Endothelial cell (in vitro differentiated cells): ENCODE results near the gene NRP2. TPM values are rescaled to one million over a fixed set of nuclear protein-coding genes. Genes with fewer than 3 reads are reported as not detected.
A peak's percentile ranks its signal among the peaks of the same experiment; 100 is the strongest.

Source experiments
- DNase-seq: peaks from one replicate; pipeline ENCODE4 v3.0.0; 2021; ENCODE audit warnings: low spot score
- H3K27ac Mint-ChIP-seq: one replicate; pipeline ENCODE4 v1.8.0; 2021; ENCODE audit warnings: mixed read lengths, inconsistent platforms; ENCODE audit not compliant: unreplicated experiment
- H3K27me3 Mint-ChIP-seq: one replicate; pipeline ENCODE4 v1.8.0; 2021; ENCODE audit warnings: mild to moderate bottlenecking, moderate library complexity, mixed read lengths, inconsistent platforms; ENCODE audit not compliant: unreplicated experiment
- H3K36me3 Mint-ChIP-seq: one replicate; pipeline ENCODE4 v1.8.0; 2021; ENCODE audit warnings: mild to moderate bottlenecking, low read depth, mixed read lengths, inconsistent platforms; ENCODE audit not compliant: unreplicated experiment
- H3K4me1 Mint-ChIP-seq: one replicate; pipeline ENCODE4 v1.8.0; 2021; ENCODE audit warnings: mild to moderate bottlenecking, mixed read lengths, inconsistent platforms; ENCODE audit not compliant: unreplicated experiment
- H3K4me3 Mint-ChIP-seq: one replicate; pipeline ENCODE4 v1.8.0; 2021; ENCODE audit warnings: mild to moderate bottlenecking, mixed read lengths, inconsistent platforms; ENCODE audit not compliant: unreplicated experiment
- H3K9me3 Mint-ChIP-seq: one replicate; pipeline ENCODE4 v1.8.0; 2021; ENCODE audit warnings: mixed read lengths, inconsistent platforms; ENCODE audit not compliant: unreplicated experiment
- total RNA-seq: library from RNA; stranded (reverse); fragmentation: NEBNext Ultra II Directional; extraction: Animal tissue kit (Norgen Biotek cat#: 25700); gene quantifications from one replicate; pipeline ENCODE4 v1.2.1, GENCODE V29; 2021; ENCODE audit not compliant: unreplicated experiment
- TF ChIP-seq, protein P1 (sequence below): fragments of 200-600 bp; sonication (generic); IDR thresholded peaks from one replicate; pipeline ENCODE4 v1.5.0; 2021; ENCODE audit warnings: antibody characterized with exemption; ENCODE audit not compliant: unreplicated experiment

The NRP2 gene
- total RNA-seq, 1 donor from 2014 or later, result 258 TPM

DNA sequence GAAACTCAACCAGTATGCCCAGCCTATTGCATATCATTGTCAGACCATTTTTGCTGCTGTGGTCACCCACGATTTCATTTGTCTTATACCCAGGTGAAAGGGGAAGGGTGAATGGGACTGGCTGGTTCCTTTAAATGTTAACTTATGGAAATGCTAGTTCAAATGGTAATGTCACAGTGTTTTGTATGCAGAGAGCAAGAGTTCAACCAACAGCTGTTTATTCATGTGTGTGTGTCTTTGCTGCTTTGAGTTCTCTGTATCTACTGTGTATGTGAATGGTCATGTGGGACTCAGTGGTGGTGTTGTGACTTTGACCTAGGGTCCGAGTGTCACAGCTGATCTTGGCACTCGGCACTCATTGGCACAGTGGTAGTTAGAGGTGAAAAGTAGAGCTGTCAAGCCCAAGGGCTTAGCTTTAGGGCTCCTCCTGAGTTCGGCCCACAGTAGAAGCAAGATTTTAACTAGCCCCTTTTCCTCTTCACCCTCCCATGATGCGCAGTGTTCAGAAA lies 114.6 kb downstream of the NRP2 start:
- peaks cover 2% of the 10 kb centered on the region for H3K27me3 Mint-ChIP-seq
- no peak for DNase-seq
- H3K4me1 Mint-ChIP-seq, result peaks cover 17% of the 10 kb centered on the region
- H3K27ac Mint-ChIP-seq, result no peak overlapping the region
- TF ChIP-seq, protein P1, sequence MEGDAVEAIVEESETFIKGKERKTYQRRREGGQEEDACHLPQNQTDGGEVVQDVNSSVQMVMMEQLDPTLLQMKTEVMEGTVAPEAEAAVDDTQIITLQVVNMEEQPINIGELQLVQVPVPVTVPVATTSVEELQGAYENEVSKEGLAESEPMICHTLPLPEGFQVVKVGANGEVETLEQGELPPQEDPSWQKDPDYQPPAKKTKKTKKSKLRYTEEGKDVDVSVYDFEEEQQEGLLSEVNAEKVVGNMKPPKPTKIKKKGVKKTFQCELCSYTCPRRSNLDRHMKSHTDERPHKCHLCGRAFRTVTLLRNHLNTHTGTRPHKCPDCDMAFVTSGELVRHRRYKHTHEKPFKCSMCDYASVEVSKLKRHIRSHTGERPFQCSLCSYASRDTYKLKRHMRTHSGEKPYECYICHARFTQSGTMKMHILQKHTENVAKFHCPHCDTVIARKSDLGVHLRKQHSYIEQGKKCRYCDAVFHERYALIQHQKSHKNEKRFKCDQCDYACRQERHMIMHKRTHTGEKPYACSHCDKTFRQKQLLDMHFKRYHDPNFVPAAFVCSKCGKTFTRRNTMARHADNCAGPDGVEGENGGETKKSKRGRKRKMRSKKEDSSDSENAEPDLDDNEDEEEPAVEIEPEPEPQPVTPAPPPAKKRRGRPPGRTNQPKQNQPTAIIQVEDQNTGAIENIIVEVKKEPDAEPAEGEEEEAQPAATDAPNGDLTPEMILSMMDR, result no peak
- H3K36me3 Mint-ChIP-seq, result peaks cover 73% of the 10 kb centered on the region
- no peaks in the 10 kb centered on the region for H3K9me3 Mint-ChIP-seq
- H3K4me3 Mint-ChIP-seq, result peak overlapping the region; percentile 77

DNA sequence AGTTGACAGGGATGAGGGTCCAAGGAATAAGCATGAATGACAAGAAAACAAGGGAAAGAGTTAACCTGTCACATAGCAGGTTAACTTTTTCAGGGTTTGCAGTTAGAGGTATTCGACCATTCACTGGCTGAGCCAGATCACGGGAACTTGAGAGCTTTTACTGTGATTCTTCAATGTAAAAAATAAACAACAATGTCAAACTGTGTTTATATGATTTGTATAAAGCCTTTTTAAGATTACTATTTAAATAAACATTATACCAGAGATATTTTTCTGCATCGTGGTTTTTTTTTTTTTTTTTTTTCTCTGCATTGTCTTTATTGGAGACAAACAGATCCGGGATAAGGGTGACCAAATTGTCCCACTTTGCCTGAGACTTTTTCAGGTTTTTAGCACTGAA lies 115.6 kb downstream of the NRP2 start:
- no peak for DNase-seq
- Mint-ChIP-seq H3K27ac (no peak overlapping the region), H3K27me3 (peaks cover 2% of the 10 kb centered on the region), H3K4me1 (peaks cover 20% of the 10 kb centered on the region), H3K36me3 (peaks cover 63% of the 10 kb centered on the region), H3K9me3 (no peaks in the 10 kb centered on the region), H3K4me3 (peak overlapping the region; percentile 72)
- TF ChIP-seq, protein P1, result no peak

DNA sequence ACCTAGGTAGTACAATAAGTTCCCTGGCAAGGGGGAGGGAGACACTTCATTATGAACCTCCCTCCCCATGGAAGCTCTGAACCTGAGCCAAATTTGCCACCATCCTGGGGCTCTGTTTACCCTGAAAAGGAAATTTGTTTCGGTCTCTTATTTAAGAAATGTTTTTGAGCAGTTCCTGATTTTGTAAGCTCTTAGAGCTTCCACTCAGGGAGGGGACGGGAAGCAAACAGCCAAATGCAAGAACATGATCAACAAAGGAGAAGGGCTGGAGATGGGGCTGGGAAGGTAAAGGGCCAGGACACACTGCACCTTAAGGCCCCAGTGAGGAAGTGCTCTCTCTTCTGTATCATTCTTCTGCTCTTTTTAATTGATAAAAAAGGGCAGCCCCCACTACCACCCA lies 117.9 kb downstream of the NRP2 start:
- H3K36me3 Mint-ChIP-seq, result peaks cover 45% of the 10 kb centered on the region
- H3K4me1 Mint-ChIP-seq, result peaks cover 20% of the 10 kb centered on the region
- no peak overlapping the region for H3K4me3 Mint-ChIP-seq
- H3K9me3 Mint-ChIP-seq, result no peaks in the 10 kb centered on the region
- TF ChIP-seq, protein P1, result no peak
- DNase-seq, result no peak
- H3K27me3 Mint-ChIP-seq, result peaks cover 2% of the 10 kb centered on the region
- peak overlapping the region; percentile 67 for H3K27ac Mint-ChIP-seq

- Mint-ChIP-seq H3K36me3 (peaks cover 40% of the 10 kb centered on the region), H3K9me3 (no peaks in the 10 kb centered on the region), H3K27ac (peak overlapping the region; percentile 67), H3K4me1 (peaks cover 20% of the 10 kb centered on the region), H3K27me3 (peaks cover 2% of the 10 kb centered on the region), H3K4me3 (no peak overlapping the region)
- no peak for DNase-seq
- TF ChIP-seq, protein P1, result no peak
These were observed 118.5 kb downstream of the NRP2 start for GRCh38 chr2:205800773-205801172.

- TF ChIP-seq, protein P1, result no peak
- no peak for DNase-seq
- Mint-ChIP-seq H3K27ac (no peak overlapping the region), H3K36me3 (peaks cover 28% of the 10 kb centered on the region), H3K27me3 (peaks cover 2% of the 10 kb centered on the region), H3K4me1 (peaks cover 20% of the 10 kb centered on the region), H3K9me3 (no peaks in the 10 kb centered on the region), H3K4me3 (no peak overlapping the region)
These were observed 119.8 kb downstream of the NRP2 start for GRCh38 chr2:205802065-205802464.
